ENCODE measurements around the gene HORMAD1. TPM values are rescaled to one million over a fixed set of nuclear protein-coding genes. Genes with fewer than 3 reads are reported as not detected.
"Not testable (repeated sequence)": the region's sequence is repeated elsewhere in the genome, so short reads cannot be mapped to it uniquely, and the experiment has no call there.

HORMAD1 gene
- total RNA-seq, 2 experiments from 2014 or later, result 0.40 TPM; not detected in 1

DNA sequence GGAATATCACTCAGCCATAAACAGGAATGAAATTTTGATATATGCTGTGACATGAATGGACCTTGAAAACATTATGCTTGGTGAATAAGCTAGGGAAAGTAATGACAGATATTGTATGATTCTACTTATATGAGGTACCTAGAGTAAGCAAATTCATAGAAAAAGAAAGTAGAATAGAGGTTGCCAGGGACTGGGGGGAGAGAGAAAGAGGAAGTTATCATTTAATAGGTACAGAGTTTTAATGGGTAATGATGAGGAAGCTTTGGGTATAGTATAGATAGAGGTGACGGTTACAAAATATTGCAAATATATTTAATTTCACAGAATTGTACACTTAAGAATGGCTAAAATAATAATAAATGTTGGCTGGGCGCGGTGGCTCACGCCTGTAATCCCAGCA is 60.1 kb downstream of the HORMAD1 start:
- ChIA-PET POLR2A (no interaction called here), CTCF (no interaction called here)
- H3K4me3 Mint-ChIP-seq, result no peak overlapping the region
- peak overlapping the region; percentile 37 for H3K27ac Mint-ChIP-seq
- H3K4me1 Mint-ChIP-seq (ENCODE audit: low read depth), result no peaks in the 10 kb centered on the region
- peaks cover 20% of the 10 kb centered on the region for H3K36me3 Mint-ChIP-seq (ENCODE audit: low read depth)
- ATAC-seq (no peak), DNase-seq (no peak)
- H3K9me3 Mint-ChIP-seq (ENCODE audit: insufficient read depth), result no peaks in the 10 kb centered on the region
- no peaks in the 10 kb centered on the region for H3K27me3 Mint-ChIP-seq (ENCODE audit: low read depth)

DNA sequence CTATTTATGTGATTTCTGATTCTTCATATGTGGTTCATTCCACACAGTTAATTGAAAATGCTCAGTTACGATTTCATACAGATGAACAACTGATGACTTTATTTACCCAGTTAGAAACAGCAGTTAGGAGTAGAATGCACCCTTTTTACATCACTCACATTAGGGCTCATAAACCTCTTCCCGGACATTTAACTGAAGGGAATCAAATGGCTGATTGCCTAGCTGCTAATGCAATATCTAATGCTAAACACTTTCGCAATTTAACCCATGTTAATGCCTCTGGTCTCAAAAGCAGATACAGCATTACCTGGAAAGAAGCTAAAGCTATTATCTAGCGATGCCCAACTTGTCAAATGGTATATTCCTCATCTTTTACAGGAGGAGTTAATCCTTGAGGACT is 63.6 kb downstream of the HORMAD1 start:
- H3K27ac Mint-ChIP-seq; H3K4me1 Mint-ChIP-seq (ENCODE audit: low read depth); H3K9me3 Mint-ChIP-seq (ENCODE audit: insufficient read depth); POLR2A ChIA-PET; ATAC-seq; H3K4me3 Mint-ChIP-seq; CTCF ChIA-PET; DNase-seq; H3K27me3 Mint-ChIP-seq (ENCODE audit: low read depth): not testable (repeated sequence)
- H3K36me3 Mint-ChIP-seq (ENCODE audit: low read depth), result peaks cover 16% of the 10 kb centered on the region

GRCh38 chr1:150654635-150655034 is 66.1 kb downstream of the HORMAD1 start:
- H3K4me3 Mint-ChIP-seq; H3K36me3 Mint-ChIP-seq (ENCODE audit: low read depth); H3K27ac Mint-ChIP-seq; H3K27me3 Mint-ChIP-seq (ENCODE audit: low read depth); H3K4me1 Mint-ChIP-seq (ENCODE audit: low read depth); POLR2A ChIA-PET; DNase-seq; H3K9me3 Mint-ChIP-seq (ENCODE audit: insufficient read depth); ATAC-seq: not testable (repeated sequence)
- CTCF ChIA-PET, result interaction anchor here (1.0 kb wide), 1 partner anchor 94 kb away, joined by 3 read pairs; no protein-coding TSS in a partner anchor

- peaks cover 10% of the 10 kb centered on the region for H3K36me3 Mint-ChIP-seq (ENCODE audit: low read depth)
- no peak for DNase-seq
- CTCF ChIA-PET, result interaction anchor here (1.2 kb wide), 1 partner anchor 21 kb away, joined by 3 read pairs; the partner anchor contains the start of gene ENSA
- H3K27ac Mint-ChIP-seq, result no peak overlapping the region
- H3K27me3 Mint-ChIP-seq (ENCODE audit: low read depth), result no peaks in the 10 kb centered on the region
- no peak for ATAC-seq
- H3K9me3 Mint-ChIP-seq (ENCODE audit: insufficient read depth), result no peaks in the 10 kb centered on the region
- peaks cover 5% of the 10 kb centered on the region for H3K4me1 Mint-ChIP-seq (ENCODE audit: low read depth)
- POLR2A ChIA-PET, result interaction anchor here (0.6 to 1.4 kb wide), 2 partner anchors 21 to 79 kb away, joined by 3 read pairs; partner anchors contain the start of gene ENSA
- no peak overlapping the region for H3K4me3 Mint-ChIP-seq
Measured at GRCh38 chr1:150650193-150650592, 70.5 kb downstream of the HORMAD1 start.

DNA sequence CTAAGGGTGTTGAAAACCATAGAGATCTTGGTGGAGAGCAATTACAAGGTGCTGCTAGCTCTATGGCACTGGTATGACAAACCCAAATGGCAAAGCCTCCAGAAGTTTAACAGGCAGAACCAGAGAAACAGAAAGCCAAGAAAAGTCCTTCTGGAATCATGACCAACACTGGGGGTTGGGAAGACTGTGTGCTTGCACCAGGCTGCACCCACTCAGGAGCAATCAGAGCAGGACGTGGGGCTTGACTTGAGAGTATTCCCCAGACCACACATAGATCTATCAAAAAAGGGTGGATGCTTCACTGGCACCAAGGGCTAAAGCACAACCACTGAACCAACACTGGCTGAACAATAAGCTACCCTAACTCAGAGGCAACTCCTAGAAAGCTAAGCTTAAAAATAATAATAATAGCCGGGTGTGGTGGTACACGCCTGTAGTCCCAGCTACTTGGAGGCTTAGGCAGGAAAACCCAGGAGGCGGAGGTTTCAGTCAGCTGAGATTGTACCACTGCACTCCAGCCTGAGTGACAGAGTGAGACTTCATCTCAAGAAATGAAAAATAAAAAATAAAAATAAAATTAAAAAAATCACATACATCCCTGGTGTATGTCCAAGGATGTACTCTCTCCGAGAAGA is 71.1 kb downstream of the HORMAD1 start:
- H3K4me3 Mint-ChIP-seq, result no peak overlapping the region
- H3K4me1 Mint-ChIP-seq (ENCODE audit: low read depth), result peaks cover 5% of the 10 kb centered on the region
- no peak overlapping the region for H3K27ac Mint-ChIP-seq
- H3K27me3 Mint-ChIP-seq (ENCODE audit: low read depth), result no peaks in the 10 kb centered on the region
- ChIA-PET POLR2A (interaction anchor here (1.4 kb wide), 1 partner anchor 20 kb away, joined by 3 read pairs; the partner anchor contains the start of gene ENSA), CTCF (interaction anchor here (0.9 to 1.2 kb wide), 3 partner anchors 20 to 273 kb away, joined by 3 read pairs; partner anchors contain the start of gene ENSA)
- ATAC-seq, result no peak
- no peak for DNase-seq
- H3K9me3 Mint-ChIP-seq (ENCODE audit: insufficient read depth), result no peaks in the 10 kb centered on the region
- peaks cover 10% of the 10 kb centered on the region for H3K36me3 Mint-ChIP-seq (ENCODE audit: low read depth)

Other genes with a start within 250 kb of the HORMAD1 start
- gene TARS2, start 233.5 kb downstream of the HORMAD1 start, total RNA-seq, result 10 to 100 TPM; 29.8 to 33.7 TPM
- gene ECM1, start 212.8 kb downstream of the HORMAD1 start, total RNA-seq, result under 1 TPM; 0.71 to 0.78 TPM
- not detected for gene FALEC, start 205.1 kb downstream of the HORMAD1 start, total RNA-seq
- not detected for gene ADAMTSL4, start 171.5 kb downstream of the HORMAD1 start, total RNA-seq
- 100 to 1,000 TPM; 249 to 261 TPM for gene MCL1, start 141.3 kb downstream of the HORMAD1 start, total RNA-seq
- 100 to 1,000 TPM; 208 to 214 TPM for gene ENSA, start 91.3 kb downstream of the HORMAD1 start, total RNA-seq
- gene GOLPH3L, start 23.7 kb downstream of the HORMAD1 start, total RNA-seq, result 10 to 100 TPM; 19.4 to 21.2 TPM
- 10 to 100 TPM; 65.8 to 73.2 TPM for gene CTSS, start 44.9 kb upstream of the HORMAD1 start, total RNA-seq
- 1 to 10 TPM; 5.9 to 6.4 TPM for gene CTSK, start 87.4 kb upstream of the HORMAD1 start, total RNA-seq
- 10 to 100 TPM; 39.8 to 42.1 TPM for gene ARNT, start 155.7 kb upstream of the HORMAD1 start, total RNA-seq
- gene CTXND2, start 166.2 kb upstream of the HORMAD1 start, total RNA-seq, result not detected
- 10 to 100 TPM; 58.5 to 59.3 TPM for gene SETDB1, start 205.5 kb upstream of the HORMAD1 start, total RNA-seq